PC-3 (cell line): ENCODE data around the gene PRXL2B. TPM values are rescaled to one million over a fixed set of nuclear protein-coding genes. Genes with fewer than 3 reads are reported as not detected.

Experiments used
- ATAC-seq: fragments of 200-7000 bp; cut with Tn5 transposase; 2 replicates; pipeline ENCODE4 v1.9.1; 2020; ENCODE audit warnings: mild to moderate bottlenecking, moderate library complexity
- BruUV-seq: library from RNA; stranded (reverse); fragments of 400-500 nt; replicated peaks from 2 replicates; lab custom pipeline; 2021; lab: Mats Ljungman, UMichigan
- CTCF ChIA-PET: fragments of 300-600 bp; sonication (Branson Sonifier 250); formaldehyde crosslinking; loops from one replicate; lab custom pipeline; 2022; ENCODE audit warnings: antibody characterized with exemption; lab: Charles Lee
- POLR2A ChIA-PET: fragments of 300-600 bp; sonication (Branson Sonifier 250); formaldehyde crosslinking; loops from one replicate; lab custom pipeline; 2022; ENCODE audit warnings: antibody characterized with exemption; ENCODE audit not compliant: unreplicated experiment; lab: Charles Lee
- DNase-seq: peaks from one replicate; pipeline ENCODE4 v3.0.0-alpha.2; 2015
- H2AFZ ChIP-seq: fragments of 300-600 bp; sonication (generic); 2 replicates; pipeline ENCODE4 v1.6.0; 2016; ENCODE audit warnings: antibody characterized with exemption, low read length
- H3F3A ChIP-seq: fragments of 300-600 bp; sonication (generic); one replicate; pipeline ENCODE4 v1.6.0; 2017; ENCODE audit warnings: antibody characterized with exemption, low read length, control low read depth, mild to moderate bottlenecking; ENCODE audit not compliant: unreplicated experiment
- H3K27ac ChIP-seq: fragments of 300-600 bp; sonication (generic); 2 replicates; pipeline ENCODE4 v1.5.1; 2016; ENCODE audit warnings: mild to moderate bottlenecking, low read length
- H3K27me3 ChIP-seq: fragments of 300-600 bp; sonication (generic); 2 replicates; pipeline ENCODE4 v1.6.1; 2016; ENCODE audit warnings: low read length, mixed read lengths
- H3K36me3 ChIP-seq: fragments of 300-600 bp; sonication (generic); 2 replicates; pipeline ENCODE4 v1.6.1; 2016; ENCODE audit warnings: low read depth, mixed run types, low read length, mixed read lengths
- H3K4me1 ChIP-seq: fragments of 300-600 bp; sonication (generic); 2 replicates; pipeline ENCODE4 v1.5.1; 2016; ENCODE audit warnings: low read length; ENCODE audit not compliant: insufficient read depth
- H3K4me2 ChIP-seq: fragments of 300-600 bp; sonication (generic); 2 replicates; pipeline ENCODE4 v1.6.0; 2016; ENCODE audit warnings: low read length
- H3K4me3 ChIP-seq: fragments of 300-600 bp; sonication (generic); 2 replicates; pipeline ENCODE4 v1.5.1; 2016; ENCODE audit warnings: mild to moderate bottlenecking, low read length, mixed read lengths
- H3K79me2 ChIP-seq: fragments of 300-600 bp; sonication (generic); 2 replicates; pipeline ENCODE4 v1.6.1; 2017; ENCODE audit warnings: low read length, mixed read lengths
- H3K9ac ChIP-seq: fragments of 300-600 bp; sonication (generic); 2 replicates; pipeline ENCODE4 v1.6.0; 2016; ENCODE audit warnings: mild to moderate bottlenecking, low read length
- H3K9me2 ChIP-seq: fragments of 300-600 bp; sonication (generic); replicated peaks from 2 replicates; pipeline ENCODE4 v1.6.1; 2016; ENCODE audit warnings: mixed run types, low read length, mixed read lengths
- H3K9me3 ChIP-seq: fragments of 300-600 bp; sonication (generic); 2 replicates; pipeline ENCODE4 v1.6.1; 2016; ENCODE audit warnings: low read length, mixed read lengths
- H4K20me1 ChIP-seq: fragments of 300-600 bp; sonication (generic); 2 replicates; pipeline ENCODE4 v1.6.1; 2016; ENCODE audit warnings: low read length, mixed read lengths
- CTCF ChIP-seq: fragments of 300-600 bp; sonication (generic); conservative IDR thresholded peaks from 2 replicates; pipeline ENCODE4 v1.5.1; 2017; ENCODE audit warnings: antibody characterized with exemption, low read depth, mild to moderate bottlenecking, low read length
- EZH2 ChIP-seq: fragments of 300-600 bp; sonication (generic); IDR thresholded peaks from one replicate; pipeline ENCODE4 v1.6.1; 2017; ENCODE audit warnings: antibody characterized with exemption, mild to moderate bottlenecking, low read length; ENCODE audit not compliant: unreplicated experiment
- EZH2phosphoT487 ChIP-seq: fragments of 300-600 bp; sonication (generic); IDR thresholded peaks from 2 replicates; pipeline ENCODE4 v1.6.1; 2018; ENCODE audit warnings: mild to moderate bottlenecking, antibody characterized with exemption, low read length, borderline replicate concordance
- intact Hi-C: fragments of 100-400 bp; cut with micrococcal nuclease; formaldehyde crosslinking; loops from 2 replicates; pipeline ENCODE4 v1.9.0; 2023
- total RNA-seq: library from RNA; depleted of rRNA; stranded (reverse); fragments of >200 nt; gene quantifications from 2 replicates; pipeline ENCODE4 v1.2.3, GENCODE V29; 2014

Gene PRXL2B
- total RNA-seq, 1 experiment from 2014 or later, result 75.0 TPM

GRCh38 chr1:2587071-2587859 is 688 bp downstream of the PRXL2B start:
- Histone ChIP-seq H2AFZ (peak overlapping the region; percentile 75), H3K4me3 (peak overlapping the region; percentile 96), H3K9ac (peak overlapping the region; percentile 86), H3K36me3 (peaks cover 2% of the 10 kb centered on the region; the same call in 1 of the 2 replicates), H3K4me2 (peak overlapping the region; percentile 96), H3F3A (no peaks in the 10 kb centered on the region), H3K9me2 (no peaks in the 10 kb centered on the region), H4K20me1 (no peaks in the 10 kb centered on the region), H3K9me3 (no peaks in the 10 kb centered on the region), H3K4me1 (peaks cover 14% of the 10 kb centered on the region), H3K27ac (no peak overlapping the region), H3K79me2 (peaks cover 16% of the 10 kb centered on the region; the same call in 1 of the 2 replicates), H3K27me3 (no peaks in the 10 kb centered on the region)
- peak; percentile 30 for ATAC-seq
- ChIA-PET CTCF (interaction anchor here (0.7 kb wide), 1 partner anchor 392 kb away, joined by 4 read pairs; no protein-coding TSS in a partner anchor), POLR2A (interaction anchor here (0.6 kb wide), 3 partner anchors 47 to 636 kb away, joined by 3 to 10 read pairs (median 3); no protein-coding TSS in a partner anchor)
- intact Hi-C loops, result loop anchor here (5.0 kb wide), 1 partner anchor 40 kb away; no protein-coding TSS in a partner anchor
- TF ChIP-seq CTCF (no peak), EZH2 (no peak), EZH2phosphoT487 (no peak)
- DNase-seq, result peak; percentile 35
- BruUV-seq, result no TSS peak

- no peaks in the 10 kb centered on the region for H3K27me3 ChIP-seq
- TF ChIP-seq CTCF (no peak), EZH2phosphoT487 (no peak), EZH2 (no peak)
- ChIA-PET POLR2A (interaction anchor here (0.6 kb wide), 1 partner anchor 81 kb away, joined by 3 read pairs; no protein-coding TSS in a partner anchor), CTCF (interaction anchor here (0.7 kb wide), 1 partner anchor 393 kb away, joined by 4 read pairs; no protein-coding TSS in a partner anchor)
- H3K27ac ChIP-seq, result no peak overlapping the region
- H3K4me1 ChIP-seq, result peaks cover 14% of the 10 kb centered on the region
- H3K9ac ChIP-seq, result peak overlapping the region; percentile 86; the same call in 1 of the 2 replicates
- no peaks in the 10 kb centered on the region for H3K9me3 ChIP-seq
- no peaks in the 10 kb centered on the region for H3F3A ChIP-seq
- H2AFZ ChIP-seq, result no peak overlapping the region
- H4K20me1 ChIP-seq, result no peaks in the 10 kb centered on the region
- ATAC-seq (no peak), DNase-seq (no peak)
- peaks cover 16% of the 10 kb centered on the region; the same call in 1 of the 2 replicates for H3K79me2 ChIP-seq
- peaks cover 2% of the 10 kb centered on the region; the same call in 1 of the 2 replicates for H3K36me3 ChIP-seq
- intact Hi-C loops, result loop anchor here (5.0 kb wide), 1 partner anchor 41 kb away; no protein-coding TSS in a partner anchor
- H3K4me3 ChIP-seq, result peak overlapping the region; percentile 96
- no TSS peak for BruUV-seq
- H3K4me2 ChIP-seq, result peak overlapping the region; percentile 96
- H3K9me2 ChIP-seq, result no peaks in the 10 kb centered on the region
Measured at GRCh38 chr1:2587860-2588571, 1.4 kb downstream of the PRXL2B start.
